H1 (cell line): Measurements from ENCODE around the gene INPP5A. TPM values are rescaled to one million over a fixed set of nuclear protein-coding genes. Genes with fewer than 3 reads are reported as not detected.

Source experiments
- ATF3 ChIP-seq: IDR thresholded peaks from 2 replicates; pipeline ENCODE4 v1.6.1; 2011; ENCODE audit warnings: low read depth, mild to moderate bottlenecking, low read length; ENCODE audit not compliant: insufficient read depth
- BCL11A ChIP-seq, 2 experiments: IDR thresholded peaks; one replicate each; pipeline ENCODE4 v1.6.1; 2011; ENCODE audit warnings: low read depth in 2 of 2, low read length in 2 of 2, mild to moderate bottlenecking in 2 of 2
- CHD7 ChIP-seq: fragments of 300-600 bp; sonication (generic); IDR thresholded peaks from 2 replicates; pipeline ENCODE4 v1.7.1; 2012; ENCODE audit warnings: low read length, moderate library complexity, mild to moderate bottlenecking, inconsistent platforms; ENCODE audit not compliant: insufficient replicate concordance
- JUN ChIP-seq: IDR thresholded peaks from 2 replicates; pipeline ENCODE4 v1.6.1; 2011; ENCODE audit warnings: low read depth, mild to moderate bottlenecking, improper control_type of control experiment, low read length
- NRF1 ChIP-seq: IDR thresholded peaks from 2 replicates; pipeline ENCODE4 v1.6.1; 2011; ENCODE audit warnings: mild to moderate bottlenecking, low read depth, low read length, improper control_type of control experiment
- RNF2 ChIP-seq: fragments of 200-900, 300-1000 bp; sonication (generic); IDR thresholded peaks from 2 replicates; pipeline ENCODE4 v1.7.1; 2016; ENCODE audit warnings: borderline replicate concordance, low read depth, mild to moderate bottlenecking, antibody characterized with exemption, low read length; ENCODE audit not compliant: poor library complexity, severe bottlenecking; ENCODE audit errors: missing control alignments
- RXRA ChIP-seq: IDR thresholded peaks from 2 replicates; pipeline ENCODE4 v1.6.1; 2011; ENCODE audit warnings: low read depth, mild to moderate bottlenecking, low read length, moderate library complexity; ENCODE audit not compliant: insufficient read depth
- ZNF274 ChIP-seq: IDR thresholded peaks from 2 replicates; pipeline ENCODE4 v1.7.0; 2012; ENCODE audit warnings: low read length, borderline replicate concordance; ENCODE audit errors: extremely low read depth
- polyA plus RNA-seq, 7 experiments: library from polyadenylated mRNA; depleted of rRNA in 3 of 7; stranded (reverse) in 5 of 7; unstranded in 2 of 7; fragments of >200 nt in 5 of 7; fragments of 200-250 nt in 2 of 7; gene quantifications; 1 replicate in 5 of 7; 2 replicates in 1 of 7; 4 replicates in 1 of 7; pipeline versions ENCODE4 v1.2.1 to v1.2.3, GENCODE V29; 2011 to 2013; ENCODE audit warnings: missing spikeins in 2 of 7, mixed read lengths in 2 of 7
- total RNA-seq: library from RNA; stranded (reverse); fragmentation: NEBNext Ultra II Directional; extraction: Animal tissue kit (Norgen Biotek cat#: 25700); gene quantifications from 2 replicates; pipeline ENCODE4 v1.2.1, GENCODE V29; 2021

INPP5A gene
- total and polyA plus RNA-seq, 2 of the 8 experiments (the other 6 are each of a cell fraction or from before 2014, with no cell fraction given): 19.7 to 27.5 TPM

GRCh38 chr10:132544744-132545658 is 7.4 kb downstream of the INPP5A start (continued):
- TF ChIP-seq CHD7 (no peak), RNF2 (no peak), ZNF274 (no peak), BCL11A (IDR thresholded peaks at IDR 0.05; ENCODE audit: low read depth in 2 of 2, low read length in 2 of 2) (no peak), ATF3 (no peak), RXRA (no peak), NRF1 (no peak), JUN (no peak)
